Measurements from ENCODE around the gene TMED1.

GRCh38 chr19:10850631-10851030 is 14.6 kb upstream of the TMED1 start:
- TF ChIP-seq REL (CRISPR knock-in tag; conservative IDR thresholded peaks at IDR 0.05): no peak
- TF ChIP-seq CSRNP1 (CRISPR knock-in tag; IDR thresholded peaks at IDR 0.05): no peak
